HT1080 (cell line): ENCODE measurements around the gene ADAMTS16. TPM values are rescaled to one million over a fixed set of nuclear protein-coding genes. Genes with fewer than 3 reads are reported as not detected.

ENCODE experiments used
- DNase-seq: peaks from one replicate; pipeline ENCODE4 v3.0.0-alpha.2; 2015; ENCODE audit warnings: low read depth
- total RNA-seq: library from RNA; depleted of rRNA; stranded (reverse); fragments of >200 nt; shearing (Covaris generic); gene quantifications from 2 replicates; pipeline ENCODE4 v1.2.3, GENCODE V29; 2014

ADAMTS16 gene
- total RNA-seq, 1 experiment from 2014 or later: 3.9 TPM

DNA sequence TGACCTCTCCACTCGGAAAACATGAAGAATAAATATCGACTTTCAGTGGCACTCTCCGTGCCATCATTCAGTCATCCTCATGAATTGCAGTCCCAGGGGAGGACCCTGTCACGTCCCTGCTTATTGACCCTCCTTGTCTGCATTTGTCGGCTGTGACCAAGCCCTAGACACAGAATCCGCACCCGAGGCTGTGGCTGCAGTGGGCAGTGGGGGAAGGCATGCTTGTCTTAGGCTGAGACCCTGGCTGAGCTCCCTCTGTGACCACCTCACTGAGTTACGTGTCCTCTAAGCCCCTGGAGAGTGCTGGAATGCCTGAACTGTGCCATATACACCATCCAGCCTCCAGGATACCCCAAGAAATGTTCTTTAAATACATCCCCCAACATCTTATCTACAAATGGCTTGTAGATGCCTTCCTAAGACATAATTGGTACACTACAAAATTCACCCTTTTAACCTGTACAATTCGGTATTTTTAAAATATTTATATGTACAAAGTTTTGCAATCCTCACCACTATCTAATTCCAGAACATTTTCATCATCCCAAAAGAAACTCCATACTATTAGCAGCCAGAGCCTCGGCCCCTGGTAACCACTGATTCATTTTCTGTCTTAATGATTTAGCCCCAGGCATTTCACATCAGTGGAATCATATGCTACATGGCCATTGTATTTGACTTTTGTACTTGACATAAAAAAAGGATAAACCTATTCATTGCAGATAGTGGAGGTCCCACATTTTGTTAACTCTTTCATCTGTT is 201.6 kb downstream of the ADAMTS16 start:
- no peak for DNase-seq

DNA sequence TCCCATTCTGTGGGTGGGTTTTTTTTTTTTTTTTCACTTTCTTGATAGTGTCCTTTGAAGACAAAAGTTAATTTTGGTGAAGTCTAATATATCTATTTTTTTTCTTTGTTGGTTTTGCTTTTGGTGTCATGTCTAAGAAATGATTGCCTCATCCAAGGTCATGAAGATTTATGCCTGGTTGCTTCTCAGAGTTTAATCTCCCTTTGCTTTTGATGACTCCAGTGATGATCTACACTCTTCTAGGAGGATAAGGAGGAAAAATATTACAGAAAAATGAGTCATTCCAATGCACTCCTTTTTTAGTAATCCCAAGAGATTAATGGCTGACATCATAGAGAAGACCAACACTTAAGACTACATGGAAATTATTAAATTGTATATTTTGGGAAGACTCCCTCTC is 202.7 kb downstream of the ADAMTS16 start:
- peak; percentile 78 for DNase-seq

DNA sequence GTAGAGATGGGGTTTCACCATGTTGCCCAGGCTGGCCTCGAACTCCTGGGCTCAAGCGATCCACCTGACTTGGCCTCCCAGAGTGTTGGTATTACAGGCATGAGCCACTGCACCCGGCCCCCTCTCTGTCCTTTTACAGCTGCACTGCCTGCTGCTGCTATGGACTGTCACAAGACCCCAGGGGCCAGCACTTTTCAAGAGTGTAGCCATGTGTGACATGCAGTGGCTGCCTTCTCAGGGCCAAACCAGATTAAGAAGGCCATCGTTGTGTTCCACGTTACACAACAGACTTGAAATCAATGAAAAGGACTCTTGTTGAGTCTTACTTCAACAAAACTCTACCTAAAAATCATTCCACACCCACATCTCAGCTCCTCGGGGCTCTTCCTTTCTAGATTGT is 203.4 kb downstream of the ADAMTS16 start:
- no peak for DNase-seq

DNA sequence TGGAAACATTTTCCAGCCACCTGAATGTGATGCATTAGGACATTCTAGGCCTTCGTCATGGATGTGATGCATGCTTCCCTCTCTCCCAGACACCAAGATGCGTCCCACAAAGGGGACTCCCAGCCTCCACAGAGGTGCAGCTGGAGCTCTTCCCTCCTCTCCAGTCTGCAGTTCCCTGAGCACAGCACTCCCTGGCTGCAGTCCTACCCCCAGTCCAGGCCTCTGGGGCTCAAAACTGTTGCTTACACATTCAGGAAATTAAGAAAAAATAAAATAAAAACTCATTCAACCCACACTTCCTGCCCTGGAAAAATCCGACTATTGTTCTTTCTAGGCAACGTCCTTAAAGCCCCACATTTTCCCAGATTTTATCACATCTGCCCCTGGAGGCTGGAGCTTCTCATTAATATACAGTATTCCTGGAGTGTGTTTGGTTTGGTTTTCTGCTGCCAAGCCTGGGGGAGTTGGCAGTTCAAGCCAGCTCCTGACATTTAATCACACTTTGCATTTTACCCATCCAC is 204.0 kb downstream of the ADAMTS16 start:
- DNase-seq: peak; percentile 81

DNA sequence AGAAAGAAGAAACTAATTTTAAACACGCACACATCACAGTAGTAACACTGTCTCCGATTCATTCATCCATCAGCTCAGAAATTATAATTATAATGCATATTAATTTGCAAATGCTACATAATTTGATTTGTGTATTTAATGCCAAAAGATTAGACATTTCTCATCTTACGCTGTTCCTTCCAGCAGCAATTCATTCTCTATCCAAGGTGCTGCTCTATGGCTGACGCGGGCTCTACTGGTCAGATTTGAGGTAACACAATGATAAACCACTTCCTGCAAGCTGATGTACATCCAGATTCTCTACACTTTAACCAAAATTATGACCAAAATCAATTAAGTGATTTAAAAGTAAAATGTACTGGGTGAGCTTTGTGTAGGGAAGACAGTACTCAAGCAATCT is 204.5 kb downstream of the ADAMTS16 start:
- DNase-seq: no peak

DNA sequence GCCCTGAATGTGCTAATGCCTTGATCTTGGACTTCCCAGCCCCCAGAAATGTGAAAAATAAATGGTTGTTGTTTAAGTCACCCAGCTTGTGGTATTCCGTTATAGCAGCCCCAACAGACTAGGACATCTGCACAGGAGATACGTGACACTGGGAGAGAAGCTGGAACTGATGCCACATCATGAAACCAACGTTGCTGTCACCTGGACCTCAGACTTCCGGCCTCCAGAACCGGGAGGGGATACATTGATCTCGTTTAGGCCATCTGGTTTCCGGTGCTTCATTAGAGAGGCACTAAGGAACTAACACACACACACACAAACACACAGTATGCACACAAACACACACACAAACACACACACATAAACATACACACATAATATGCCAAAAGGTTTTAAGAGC is 207.3 kb downstream of the ADAMTS16 start:
- no peak for DNase-seq

DNA sequence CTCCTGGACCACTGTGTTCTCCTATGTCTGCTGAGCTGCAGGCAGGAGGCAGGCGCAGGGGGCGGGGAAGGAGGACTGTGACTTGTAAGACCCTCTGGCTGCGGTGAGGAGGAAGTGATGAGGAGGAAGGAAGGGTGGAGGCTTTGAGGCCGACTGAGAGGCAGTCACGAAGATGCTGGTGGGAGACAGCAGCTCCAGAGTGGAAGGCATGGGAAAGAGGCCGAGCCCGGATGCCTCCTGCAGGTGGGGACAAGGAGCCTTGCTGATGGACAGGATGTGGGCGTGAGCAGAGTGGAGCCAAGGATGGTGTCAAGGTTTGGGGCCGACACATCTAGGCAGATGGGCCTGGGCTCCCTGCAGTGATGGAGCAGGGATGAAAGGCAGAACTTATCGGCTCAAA is 208.0 kb downstream of the ADAMTS16 start:
- no peak for DNase-seq

- no peak for DNase-seq
These were observed 208.4 kb downstream of the ADAMTS16 start for GRCh38 chr5:5348576-5348975.

- DNase-seq: peak; percentile 91
These were observed 210.0 kb downstream of the ADAMTS16 start for GRCh38 chr5:5350101-5350500.

- peak; percentile 99 for DNase-seq
These were observed 211.3 kb downstream of the ADAMTS16 start for GRCh38 chr5:5351288-5351979.

DNA sequence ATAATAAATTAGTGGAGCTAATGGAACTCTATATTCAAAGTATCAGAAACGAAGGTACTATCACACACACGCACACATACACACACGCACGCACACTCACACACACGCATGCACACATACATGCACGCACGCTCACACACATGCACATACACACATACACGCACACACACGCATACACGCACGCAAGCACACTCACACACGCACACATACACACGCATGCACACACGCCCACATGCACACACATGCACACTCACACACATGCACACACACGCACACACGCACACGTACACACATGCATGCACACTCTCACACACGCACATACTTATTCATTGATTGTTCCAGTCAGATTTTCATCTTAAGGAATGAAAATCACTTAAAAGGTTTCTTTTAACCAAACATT is 212.5 kb downstream of the ADAMTS16 start:
- DNase-seq: no peak

- DNase-seq: no peak
These were observed 213.6 kb downstream of the ADAMTS16 start for GRCh38 chr5:5353681-5354080.

- DNase-seq: no peak
These were observed 216.6 kb downstream of the ADAMTS16 start for GRCh38 chr5:5356765-5357164.

- no peak for DNase-seq
These were observed 219.5 kb downstream of the ADAMTS16 start for GRCh38 chr5:5359618-5360017.

DNA sequence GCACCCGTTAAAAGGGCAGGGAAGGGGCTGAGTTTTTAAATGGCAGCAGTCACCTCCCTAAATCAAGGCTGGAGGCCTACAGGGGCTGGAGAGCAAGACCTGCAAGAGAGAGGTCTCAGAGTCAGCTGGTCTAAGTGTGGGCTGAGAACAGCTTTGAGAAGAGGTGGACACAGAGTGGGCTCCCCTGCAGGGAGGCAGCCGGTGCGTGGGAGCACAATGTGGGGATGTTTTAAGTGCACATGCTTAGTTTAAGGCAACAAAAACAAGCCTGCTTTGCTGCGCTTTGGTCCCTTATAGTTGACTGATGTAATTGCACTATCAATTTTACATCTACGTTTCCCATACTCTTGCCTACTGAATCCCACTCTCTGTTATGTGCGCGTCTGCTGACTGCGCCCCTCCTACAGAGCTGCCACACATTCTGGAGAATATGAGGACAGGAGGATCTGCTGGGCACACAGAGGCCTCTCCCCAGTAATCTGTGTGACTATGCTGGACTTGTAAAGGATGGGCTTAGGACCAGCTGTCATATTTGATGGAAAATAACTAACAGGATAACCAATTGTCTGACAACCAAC is 220.3 kb downstream of the ADAMTS16 start:
- no peak for DNase-seq

GRCh38 chr5:5360941-5361520 is 220.9 kb downstream of the ADAMTS16 start:
- DNase-seq: no peak

- peak; percentile 71 for DNase-seq
These were observed 222.9 kb downstream of the ADAMTS16 start for GRCh38 chr5:5363045-5363444.

DNA sequence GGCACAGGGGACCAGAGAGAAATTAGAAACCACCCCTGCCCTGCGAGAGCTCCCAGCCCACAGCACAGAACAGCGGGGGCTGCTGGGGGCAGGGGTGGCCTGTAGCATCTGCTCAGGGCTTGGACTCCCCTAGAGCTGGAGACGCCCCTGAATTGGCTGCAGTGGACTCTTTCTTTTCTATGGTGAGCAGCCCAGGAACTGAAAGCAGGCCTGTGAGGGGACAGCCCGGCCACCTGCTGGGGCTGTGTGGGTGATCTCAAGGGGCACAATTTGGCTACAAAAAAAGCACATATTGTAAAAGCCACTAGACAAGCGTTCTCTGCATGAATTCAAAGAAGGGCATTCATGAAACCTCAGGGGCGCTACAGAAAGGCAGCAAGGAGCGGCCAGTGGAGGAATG is 224.8 kb downstream of the ADAMTS16 start:
- no peak for DNase-seq

DNA sequence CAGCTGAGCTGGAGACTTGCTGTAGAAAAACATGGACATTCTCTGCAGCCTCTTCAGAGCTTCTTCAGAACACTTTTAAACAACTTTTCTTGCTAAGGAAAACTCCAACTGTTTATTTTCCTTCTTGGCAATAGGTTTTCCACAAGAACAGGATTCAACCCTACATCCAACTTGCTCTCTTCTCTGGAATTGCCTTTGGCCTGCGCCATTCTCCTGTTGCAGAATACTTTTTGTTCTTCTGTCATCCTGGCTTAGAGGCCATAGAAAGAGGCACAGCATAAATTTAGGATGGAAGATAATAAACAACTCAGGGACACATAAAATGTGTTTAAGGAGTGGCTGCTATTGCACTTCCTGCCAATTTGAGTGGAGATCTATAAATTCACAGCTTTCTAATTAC is 227.6 kb downstream of the ADAMTS16 start:
- no peak for DNase-seq

DNA sequence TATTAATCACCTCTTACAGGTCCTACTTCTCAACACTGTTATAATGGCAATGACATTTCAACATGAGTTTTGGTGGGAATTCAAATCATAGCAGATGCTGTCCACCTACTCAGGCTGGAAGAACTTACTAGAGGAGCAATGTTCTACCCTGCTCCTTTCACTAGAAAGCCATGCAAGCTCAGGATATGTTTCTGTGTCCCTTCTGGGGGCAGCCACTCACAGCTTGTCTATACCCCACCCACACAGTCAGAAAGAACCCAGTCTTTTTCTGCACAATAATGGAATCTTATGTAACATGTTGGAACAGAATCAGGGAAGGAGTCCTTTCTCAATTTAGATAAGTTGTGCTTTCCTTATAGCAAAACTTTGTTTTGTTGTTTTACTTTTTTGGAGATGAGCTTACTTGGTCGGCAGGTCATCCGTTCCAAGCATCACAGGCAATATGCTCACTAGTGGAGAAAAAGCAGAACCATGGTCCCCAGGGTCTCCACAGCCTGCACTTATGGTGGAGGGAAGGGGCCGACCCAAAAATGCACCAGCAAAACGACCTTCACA is 229.0 kb downstream of the ADAMTS16 start:
- no peak for DNase-seq
